GM12878 (cell line): ENCODE results near the gene PITPNC1. TPM values are rescaled to one million over a fixed set of nuclear protein-coding genes. Genes with fewer than 3 reads are reported as not detected.

Experiments used
- ATAC-seq: fragments of 200-7000 bp; cut with Tn5 transposase; 3 replicates; pipeline ENCODE4 v1.9.1; 2020; ENCODE audit warnings: mild to moderate bottlenecking, moderate library complexity
- BruUV-seq: library from RNA; stranded (reverse); fragments of 400-500 nt; replicated peaks from 2 replicates; lab custom pipeline; 2021; lab: Mats Ljungman, UMichigan
- CTCF ChIA-PET: fragments of 300-600 bp; sonication (Branson Sonifier 250); formaldehyde crosslinking; extraction: SDS; loops from one replicate; lab custom pipeline; 2021; ENCODE audit warnings: inconsistent platforms; lab: Yijun Ruan, JAX
- POLR2A ChIA-PET: fragments of 350-600 bp; formaldehyde crosslinking; extraction: SDS; loops from one replicate; lab custom pipeline; 2021; ENCODE audit warnings: inconsistent platforms; lab: Charles Lee
- RAD21 ChIA-PET: fragments of 300-600 bp; sonication (Branson Sonifier 250); formaldehyde crosslinking; loops from one replicate; lab custom pipeline; 2023; ENCODE audit warnings: antibody characterized with exemption; ENCODE audit not compliant: unreplicated experiment; lab: Charles Lee
- SMC1A ChIA-PET: fragments of 300-600 bp; sonication (Branson Sonifier 250); formaldehyde crosslinking; loops from one replicate; lab custom pipeline; 2023; ENCODE audit not compliant: unreplicated experiment, uncharacterized antibody; lab: Charles Lee
- DNase-seq: peaks from one replicate; pipeline ENCODE4 v3.0.0-alpha.2; 2011; ENCODE audit warnings: low read depth, low spot score
- FAIRE-seq: peaks from 3 replicates; lab custom pipeline; 2011; peaks lifted over from hg19 to GRCh38; lab: Jason Lieb, UNC
- H2AFZ ChIP-seq: 2 replicates; pipeline ENCODE4 v1.6.0; 2011; ENCODE audit warnings: low read depth, low read length, control low read depth; ENCODE audit not compliant: control insufficient read depth
- H3K27ac ChIP-seq: 2 replicates; pipeline ENCODE4 v1.5.1; 2011; ENCODE audit warnings: control low read depth; ENCODE audit not compliant: control insufficient read depth, insufficient read depth
- H3K27me3 ChIP-seq, 2 experiments: replicated peaks in 1 of 2; 2 replicates each; pipeline versions ENCODE4 v1.6.0 to v1.6.1; 2011; ENCODE audit warnings: low read length in 1 of 2; ENCODE audit not compliant: control insufficient read depth in 2 of 2, insufficient read depth in 2 of 2
- H3K36me3 ChIP-seq, 2 experiments: 2 replicates each; pipeline ENCODE4 v1.5.1; 2011; ENCODE audit warnings: low read length in 1 of 2; ENCODE audit not compliant: control insufficient read depth in 2 of 2, insufficient read depth in 2 of 2
- H3K4me1 ChIP-seq: 2 replicates; pipeline ENCODE4 v1.6.1; 2011; ENCODE audit warnings: mild to moderate bottlenecking, low read length, moderate library complexity, mixed read lengths; ENCODE audit not compliant: control insufficient read depth, insufficient read depth
- H3K4me2 ChIP-seq: 2 replicates; pipeline ENCODE4 v1.6.0; 2011; ENCODE audit warnings: control low read depth; ENCODE audit not compliant: control insufficient read depth, insufficient read depth
- H3K4me3 ChIP-seq: fragments of 200-600 bp; sonication (generic); 2 replicates; pipeline ENCODE4 v1.5.1; 2016
- H3K79me2 ChIP-seq: 2 replicates; pipeline ENCODE4 v1.6.0; 2011; ENCODE audit warnings: low read length; ENCODE audit not compliant: control insufficient read depth, insufficient read depth
- H3K9ac ChIP-seq: 2 replicates; pipeline ENCODE4 v1.8.0; 2011; ENCODE audit warnings: low read length, control low read depth, mixed read lengths; ENCODE audit not compliant: control insufficient read depth, insufficient read depth
- H3K9me3 ChIP-seq: replicated peaks from 3 replicates; pipeline ENCODE4 v1.5.1; 2011; ENCODE audit warnings: mild to moderate bottlenecking, low read length; ENCODE audit not compliant: control insufficient read depth, insufficient read depth
- H4K20me1 ChIP-seq: 2 replicates; pipeline ENCODE4 v1.6.0; 2011; ENCODE audit not compliant: control insufficient read depth, insufficient read depth
- CHD1 ChIP-seq: IDR thresholded peaks from 2 replicates; pipeline ENCODE4 v1.6.1; 2012; ENCODE audit warnings: low read depth, low read length, improper control_type of control experiment
- EED ChIP-seq: sonication (generic); IDR thresholded peaks from 2 replicates; pipeline ENCODE4 v1.6.1; 2016; ENCODE audit warnings: antibody characterized with exemption, low read depth
- GATAD2B ChIP-seq: fragments of 450-650 bp; conservative IDR thresholded peaks from 2 replicates; pipeline ENCODE4 v1.6.1; 2017; ENCODE audit warnings: low read depth, mild to moderate bottlenecking, moderate library complexity
- IKZF2 ChIP-seq, 2 experiments: fragments of 450-650 bp; IDR thresholded peaks; 2 replicates each; pipeline ENCODE4 v1.6.1; 2017; ENCODE audit warnings: mild to moderate bottlenecking in 2 of 2, moderate library complexity in 2 of 2
- MTA2 ChIP-seq: fragments of 450-650 bp; IDR thresholded peaks from 2 replicates; pipeline ENCODE4 v1.6.1; 2016; ENCODE audit warnings: low read depth, mild to moderate bottlenecking, moderate library complexity
- NR2C1 ChIP-seq: fragments of 450-650 bp; IDR thresholded peaks from 2 replicates; pipeline ENCODE4 v1.6.1; 2017; ENCODE audit warnings: antibody characterized with exemption, mild to moderate bottlenecking, moderate library complexity
- POU2F2 ChIP-seq: IDR thresholded peaks from 3 replicates; pipeline ENCODE4 v1.6.1; 2011; ENCODE audit warnings: low read depth, mild to moderate bottlenecking, low read length, borderline replicate concordance
- RB1 ChIP-seq: fragments of 450-650 bp; formaldehyde crosslinking; IDR thresholded peaks from 2 replicates; pipeline ENCODE4 v1.6.1; 2017; ENCODE audit warnings: mild to moderate bottlenecking, borderline replicate concordance
- WRNIP1 ChIP-seq: IDR thresholded peaks from 2 replicates; pipeline ENCODE4 v1.6.1; 2011; ENCODE audit warnings: low read depth, low read length, improper control_type of control experiment, borderline replicate concordance
- ZZZ3 ChIP-seq: IDR thresholded peaks from 2 replicates; pipeline ENCODE4 v1.6.1; 2011; ENCODE audit warnings: low read depth; ENCODE audit not compliant: control insufficient read depth, insufficient read length
- WGBS: methylation state at CpG from one replicate; pipeline ENCODE4 v1.1.6; 2016; ENCODE audit warnings: low lambda C conversion rate; ENCODE audit not compliant: insufficient replicate concordance, insufficient coverage; ENCODE audit errors: missing lambda C conversion rate; 5-methylcytosine and 5-hydroxymethylcytosine counted together
- in situ Hi-C: fragments of 300-500 bp; cut with MboI; formaldehyde crosslinking; loops from 9 replicates; pipeline ENCODE4 v1.14.3; 2018; ENCODE audit warnings: mixed read lengths
- intact Hi-C: fragments of 100-400 bp; cut with micrococcal nuclease; formaldehyde crosslinking; loops from one replicate; pipeline ENCODE4 v1.14.2; 2022; ENCODE audit not compliant: unreplicated experiment
- polyA plus RNA-seq, 11 experiments: library from polyadenylated mRNA; depleted of rRNA in 4 of 11; unstranded in 6 of 11; stranded (reverse) in 5 of 11; fragments of >200 nt; fragmentation: Nextera tagmentation in 4 of 11; fragmentation: Illumina TruSeq in 1 of 11; extraction: Ambion mirVana in 4 of 11; extraction: Trizol in 1 of 11; gene quantifications; 1 replicate in 1 of 11; 2 replicates in 10 of 11; pipeline versions ENCODE4 v1.2.1 to v1.2.3, GENCODE V29; 2011 to 2016; ENCODE audit warnings: inconsistent platforms in 2 of 11, missing spikeins in 2 of 11, low read depth in 1 of 11
- total RNA-seq, 4 experiments: library from RNA; depleted of rRNA in 3 of 4; stranded (reverse); fragments of >200 nt in 3 of 4; fragmentation: Illumina TruSeq in 1 of 4; extraction: Trizol in 1 of 4; gene quantifications; 2 replicates each; pipeline versions ENCODE4 v1.2.1 to v1.2.3, GENCODE V29; 2013 to 2021
- TF ChIP-seq, protein P1 (sequence below), 3 experiments: IDR thresholded peaks in 2 of 3; conservative IDR thresholded peaks in 1 of 3; 2 replicates each; pipeline ENCODE4 v1.5.1; 2011; ENCODE audit warnings: low read depth in 3 of 3, low read length in 3 of 3, mild to moderate bottlenecking in 3 of 3, control low read depth in 2 of 3, moderate library complexity in 2 of 3, inconsistent platforms in 1 of 3, mixed read lengths in 1 of 3; ENCODE audit not compliant: control insufficient read depth in 2 of 3, insufficient read depth in 1 of 3; ENCODE audit errors: extremely low read depth in 1 of 3
- TF ChIP-seq, protein P2 (sequence below): IDR thresholded peaks from 2 replicates; pipeline ENCODE4 v1.6.1; 2012; ENCODE audit warnings: low read depth, low read length, improper control_type of control experiment
- TF ChIP-seq, protein P3 (sequence below): fragments of 450-650 bp; IDR thresholded peaks from 2 replicates; pipeline ENCODE4 v1.6.1; 2016; ENCODE audit warnings: mild to moderate bottlenecking, moderate library complexity, borderline replicate concordance
- TF ChIP-seq, protein P4 (sequence below): IDR thresholded peaks from 2 replicates; pipeline ENCODE4 v1.6.1; 2012; ENCODE audit warnings: low read depth, low read length, improper control_type of control experiment

The PITPNC1 gene
- total and polyA plus RNA-seq, 10 of the 15 experiments (the other 5 are each of a cell fraction or from before 2014, with no cell fraction given): 12.2 to 62.4 (median 47.3) TPM

DNA sequence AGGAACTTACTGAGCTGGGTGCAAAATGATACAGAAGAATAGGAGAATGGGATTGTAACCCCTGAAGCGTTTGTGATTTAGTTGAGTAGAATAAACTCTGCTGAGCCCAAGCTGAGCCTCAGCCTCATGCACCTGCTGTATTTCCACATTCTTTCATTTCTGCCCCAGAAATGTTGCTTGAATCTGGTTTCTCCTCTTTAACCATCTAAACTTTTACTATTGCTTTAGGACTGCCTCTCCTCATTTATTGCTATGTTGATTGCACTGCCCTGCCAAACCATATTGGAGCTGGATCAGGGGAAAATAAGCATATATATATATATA, 64.8 kb downstream of the PITPNC1 start (continued):
- TF ChIP-seq, protein P1, sequence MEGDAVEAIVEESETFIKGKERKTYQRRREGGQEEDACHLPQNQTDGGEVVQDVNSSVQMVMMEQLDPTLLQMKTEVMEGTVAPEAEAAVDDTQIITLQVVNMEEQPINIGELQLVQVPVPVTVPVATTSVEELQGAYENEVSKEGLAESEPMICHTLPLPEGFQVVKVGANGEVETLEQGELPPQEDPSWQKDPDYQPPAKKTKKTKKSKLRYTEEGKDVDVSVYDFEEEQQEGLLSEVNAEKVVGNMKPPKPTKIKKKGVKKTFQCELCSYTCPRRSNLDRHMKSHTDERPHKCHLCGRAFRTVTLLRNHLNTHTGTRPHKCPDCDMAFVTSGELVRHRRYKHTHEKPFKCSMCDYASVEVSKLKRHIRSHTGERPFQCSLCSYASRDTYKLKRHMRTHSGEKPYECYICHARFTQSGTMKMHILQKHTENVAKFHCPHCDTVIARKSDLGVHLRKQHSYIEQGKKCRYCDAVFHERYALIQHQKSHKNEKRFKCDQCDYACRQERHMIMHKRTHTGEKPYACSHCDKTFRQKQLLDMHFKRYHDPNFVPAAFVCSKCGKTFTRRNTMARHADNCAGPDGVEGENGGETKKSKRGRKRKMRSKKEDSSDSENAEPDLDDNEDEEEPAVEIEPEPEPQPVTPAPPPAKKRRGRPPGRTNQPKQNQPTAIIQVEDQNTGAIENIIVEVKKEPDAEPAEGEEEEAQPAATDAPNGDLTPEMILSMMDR (IDR thresholded peaks at IDR 0.05 in 2 of 3, conservative IDR thresholded peaks at IDR 0.05 in 1 of 3; ENCODE audit: control insufficient read depth in 2 of 3, extremely low read depth in 1 of 3, insufficient read depth in 1 of 3, low read depth in 3 of 3, low read length in 3 of 3): no peak

DNA sequence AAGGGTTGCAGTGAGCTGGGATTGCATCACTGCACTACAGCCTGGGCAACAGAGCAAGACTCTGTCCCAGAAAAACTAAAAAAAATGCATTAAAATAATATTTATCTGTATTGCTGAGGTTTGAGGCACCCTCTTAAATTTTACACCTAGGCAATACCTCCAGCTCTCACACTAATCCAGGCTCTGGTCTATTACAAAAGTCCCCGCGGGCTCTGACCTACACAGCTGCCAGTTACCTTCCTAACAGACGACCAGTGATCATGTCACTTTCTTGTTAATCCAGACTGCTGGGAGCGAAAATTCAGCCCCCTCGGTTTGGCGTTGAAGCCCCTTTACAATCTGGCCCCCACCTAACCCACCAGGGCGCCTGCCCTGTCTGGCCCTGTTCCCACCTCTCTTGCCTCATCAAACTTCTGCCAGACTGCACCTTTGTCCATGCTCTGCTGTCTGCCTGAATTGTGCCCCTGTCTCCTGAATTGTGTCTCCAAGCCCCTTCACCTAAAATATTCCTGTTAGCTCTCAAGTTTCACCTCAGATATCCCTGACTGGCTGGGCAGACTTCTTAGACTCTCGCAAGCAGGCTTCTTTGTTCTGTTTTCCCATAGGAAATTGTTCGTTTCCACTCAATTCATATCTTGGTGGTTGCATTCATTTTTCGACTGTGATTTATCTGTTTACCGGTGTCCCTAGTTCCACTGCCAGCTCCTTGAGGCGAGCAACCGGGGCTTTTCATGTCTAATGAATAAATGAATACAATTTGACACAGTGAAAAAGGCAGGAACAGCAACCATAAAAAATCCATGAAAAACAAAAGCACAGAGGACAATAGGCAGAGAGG, 65.9 kb downstream of the PITPNC1 start:
- no peaks in the 10 kb centered on the region for H4K20me1 ChIP-seq
- ChIA-PET SMC1A (interaction anchor here (1.4 kb wide), 1 partner anchor 33 kb away, joined by 5 read pairs; no protein-coding TSS in a partner anchor), CTCF (interaction anchor here (0.6 to 1.7 kb wide), 3 partner anchors 33 to 339 kb away, joined by 3 to 7 read pairs (median 3); no protein-coding TSS in a partner anchor), POLR2A (interaction anchor here (0.7 kb wide), 1 partner anchor 1953 kb away, joined by 5 read pairs; no protein-coding TSS in a partner anchor), RAD21 (no interaction called here)
- H3K9me3 ChIP-seq: no peaks in the 10 kb centered on the region; the same call in 2 of the 3 replicates
- H3K4me3 ChIP-seq: no peak overlapping the region
- no peak overlapping the region for H3K4me2 ChIP-seq
- DNase-seq (no peak), ATAC-seq (no peak), FAIRE-seq (no peak)
- intact Hi-C loops: no loop called here
- in situ Hi-C loops: loop anchor here (25.0 kb wide), 1 partner anchor 731 kb away; no protein-coding TSS in a partner anchor
- WGBS: 68% methylated on average over 13 of the region's 13 CpGs
- H3K27ac ChIP-seq: no peak overlapping the region
- peaks cover 14% of the 10 kb centered on the region for H3K79me2 ChIP-seq
- H2AFZ ChIP-seq: no peak overlapping the region
- H3K36me3 ChIP-seq: peaks cover 0 to 6% of the 10 kb centered on the region in 2 experiments; a peak in 1 of 4 replicates
- no peaks in the 10 kb centered on the region for H3K27me3 ChIP-seq
- no TSS peak for BruUV-seq
- H3K4me1 ChIP-seq: peaks cover 9% of the 10 kb centered on the region
- no peak overlapping the region for H3K9ac ChIP-seq
- TF ChIP-seq, protein P2, sequence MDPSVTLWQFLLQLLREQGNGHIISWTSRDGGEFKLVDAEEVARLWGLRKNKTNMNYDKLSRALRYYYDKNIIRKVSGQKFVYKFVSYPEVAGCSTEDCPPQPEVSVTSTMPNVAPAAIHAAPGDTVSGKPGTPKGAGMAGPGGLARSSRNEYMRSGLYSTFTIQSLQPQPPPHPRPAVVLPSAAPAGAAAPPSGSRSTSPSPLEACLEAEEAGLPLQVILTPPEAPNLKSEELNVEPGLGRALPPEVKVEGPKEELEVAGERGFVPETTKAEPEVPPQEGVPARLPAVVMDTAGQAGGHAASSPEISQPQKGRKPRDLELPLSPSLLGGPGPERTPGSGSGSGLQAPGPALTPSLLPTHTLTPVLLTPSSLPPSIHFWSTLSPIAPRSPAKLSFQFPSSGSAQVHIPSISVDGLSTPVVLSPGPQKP: no peak
- TF ChIP-seq WRNIP1: no peak
- no peak for TF ChIP-seq ZZZ3
- TF ChIP-seq, protein P3, sequence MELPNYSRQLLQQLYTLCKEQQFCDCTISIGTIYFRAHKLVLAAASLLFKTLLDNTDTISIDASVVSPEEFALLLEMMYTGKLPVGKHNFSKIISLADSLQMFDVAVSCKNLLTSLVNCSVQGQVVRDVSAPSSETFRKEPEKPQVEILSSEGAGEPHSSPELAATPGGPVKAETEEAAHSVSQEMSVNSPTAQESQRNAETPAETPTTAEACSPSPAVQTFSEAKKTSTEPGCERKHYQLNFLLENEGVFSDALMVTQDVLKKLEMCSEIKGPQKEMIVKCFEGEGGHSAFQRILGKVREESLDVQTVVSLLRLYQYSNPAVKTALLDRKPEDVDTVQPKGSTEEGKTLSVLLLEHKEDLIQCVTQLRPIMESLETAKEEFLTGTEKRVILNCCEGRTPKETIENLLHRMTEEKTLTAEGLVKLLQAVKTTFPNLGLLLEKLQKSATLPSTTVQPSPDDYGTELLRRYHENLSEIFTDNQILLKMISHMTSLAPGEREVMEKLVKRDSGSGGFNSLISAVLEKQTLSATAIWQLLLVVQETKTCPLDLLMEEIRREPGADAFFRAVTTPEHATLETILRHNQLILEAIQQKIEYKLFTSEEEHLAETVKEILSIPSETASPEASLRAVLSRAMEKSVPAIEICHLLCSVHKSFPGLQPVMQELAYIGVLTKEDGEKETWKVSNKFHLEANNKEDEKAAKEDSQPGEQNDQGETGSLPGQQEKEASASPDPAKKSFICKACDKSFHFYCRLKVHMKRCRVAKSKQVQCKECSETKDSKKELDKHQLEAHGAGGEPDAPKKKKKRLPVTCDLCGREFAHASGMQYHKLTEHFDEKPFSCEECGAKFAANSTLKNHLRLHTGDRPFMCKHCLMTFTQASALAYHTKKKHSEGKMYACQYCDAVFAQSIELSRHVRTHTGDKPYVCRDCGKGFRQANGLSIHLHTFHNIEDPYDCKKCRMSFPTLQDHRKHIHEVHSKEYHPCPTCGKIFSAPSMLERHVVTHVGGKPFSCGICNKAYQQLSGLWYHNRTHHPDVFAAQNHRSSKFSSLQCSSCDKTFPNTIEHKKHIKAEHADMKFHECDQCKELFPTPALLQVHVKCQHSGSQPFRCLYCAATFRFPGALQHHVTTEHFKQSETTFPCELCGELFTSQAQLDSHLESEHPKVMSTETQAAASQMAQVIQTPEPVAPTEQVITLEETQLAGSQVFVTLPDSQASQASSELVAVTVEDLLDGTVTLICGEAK: no peak
- no peak for TF ChIP-seq POU2F2
- TF ChIP-seq CHD1: no peak
- no peak for TF ChIP-seq RB1
- no peak for TF ChIP-seq NR2C1
- TF ChIP-seq IKZF2 (IDR thresholded peaks at IDR 0.05): no peak
- TF ChIP-seq MTA2: no peak
- TF ChIP-seq EED: no peak
- TF ChIP-seq, protein P4, sequence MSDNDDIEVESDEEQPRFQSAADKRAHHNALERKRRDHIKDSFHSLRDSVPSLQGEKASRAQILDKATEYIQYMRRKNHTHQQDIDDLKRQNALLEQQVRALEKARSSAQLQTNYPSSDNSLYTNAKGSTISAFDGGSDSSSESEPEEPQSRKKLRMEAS: no peak
- no peak for TF ChIP-seq GATAD2B
